Measurements from ENCODE around the gene KCTD3. TPM values are rescaled to one million over a fixed set of nuclear protein-coding genes. Genes with fewer than 3 reads are reported as not detected.

KCTD3 gene
- total and polyA plus RNA-seq, 10 of the 15 experiments (the other 5 are each of a cell fraction or from before 2014, with no cell fraction given): 3.6 to 19.8 (median 10.7) TPM

GRCh38 chr1:215623162-215623561 lies 56.1 kb downstream of the KCTD3 start (continued):
- TF ChIP-seq USF2 (IDR thresholded peaks at IDR 0.05; ENCODE audit: borderline replicate concordance, low read depth, low read length) (no peak), POLR2AphosphoS2 (IDR thresholded peaks at IDR 0.05; ENCODE audit: low read depth, low read length) (no peak), STAT3 (IDR thresholded peaks at IDR 0.05; ENCODE audit: low read depth, low read length) (no peak), NR2C1 (IDR thresholded peaks at IDR 0.05) (no peak)

- in situ Hi-C loops (cut with MboI): no loop called here
- ChIA-PET POLR2A (no interaction called here), CTCF (interaction anchor here (0.6 to 1.1 kb wide), 3 partner anchors 17 to 972 kb away, joined by 3 read pairs; no protein-coding TSS in a partner anchor), RAD21 (ENCODE audit: unreplicated experiment) (no interaction called here), SMC1A (ENCODE audit: uncharacterized antibody, unreplicated experiment) (interaction anchor here (1.2 kb wide), 1 partner anchor 238 kb away, joined by 3 read pairs; no protein-coding TSS in a partner anchor)
- Histone ChIP-seq H3K27ac (ENCODE audit: control insufficient read depth, insufficient read depth) (no peak overlapping the region), H3K4me2 (ENCODE audit: control insufficient read depth, insufficient read depth) (no peak overlapping the region), H3K36me3 (ENCODE audit: control insufficient read depth in 2 of 2, insufficient read depth in 2 of 2, low read length in 1 of 2) (no peaks in the 10 kb centered on the region), H3K9me3 (replicated peaks; ENCODE audit: control insufficient read depth, insufficient read depth, low read length) (no peaks in the 10 kb centered on the region), H3K9ac (ENCODE audit: control insufficient read depth, insufficient read depth, low read length) (no peak overlapping the region), H3K79me2 (ENCODE audit: control insufficient read depth, insufficient read depth, low read length) (no peaks in the 10 kb centered on the region), H3K4me1 (ENCODE audit: control insufficient read depth, insufficient read depth, low read length) (no peaks in the 10 kb centered on the region), H2AFZ (ENCODE audit: control insufficient read depth, low read depth, low read length) (no peak overlapping the region), H3K27me3 (replicated peaks in 1 of 2; ENCODE audit: control insufficient read depth in 2 of 2, insufficient read depth in 2 of 2, low read length in 1 of 2) (no peaks in the 10 kb centered on the region), H3K4me3 (no peak overlapping the region), H4K20me1 (ENCODE audit: control insufficient read depth, insufficient read depth) (no peaks in the 10 kb centered on the region)
- no TSS peak for BruUV-seq (replicated peaks)
- intact Hi-C loops (cut with micrococcal nuclease; ENCODE audit: unreplicated experiment): no loop called here
- FAIRE-seq (no peak), DNase-seq (ENCODE audit: low read depth, low spot score) (no peak), ATAC-seq (no peak)
- no peak for TF ChIP-seq SPI1 (IDR thresholded peaks at IDR 0.05; ENCODE audit: borderline replicate concordance, insufficient read depth, low read depth, low read length)
- no peak for TF ChIP-seq IRF4 (IDR thresholded peaks at IDR 0.05; ENCODE audit: low read depth, low read length)
- TF ChIP-seq PKNOX1 (IDR thresholded peaks at IDR 0.05): no peak
- TF ChIP-seq NFYA (IDR thresholded peaks at IDR 0.05; ENCODE audit: borderline replicate concordance, low read depth, low read length): no peak
- TF ChIP-seq, protein P1, sequence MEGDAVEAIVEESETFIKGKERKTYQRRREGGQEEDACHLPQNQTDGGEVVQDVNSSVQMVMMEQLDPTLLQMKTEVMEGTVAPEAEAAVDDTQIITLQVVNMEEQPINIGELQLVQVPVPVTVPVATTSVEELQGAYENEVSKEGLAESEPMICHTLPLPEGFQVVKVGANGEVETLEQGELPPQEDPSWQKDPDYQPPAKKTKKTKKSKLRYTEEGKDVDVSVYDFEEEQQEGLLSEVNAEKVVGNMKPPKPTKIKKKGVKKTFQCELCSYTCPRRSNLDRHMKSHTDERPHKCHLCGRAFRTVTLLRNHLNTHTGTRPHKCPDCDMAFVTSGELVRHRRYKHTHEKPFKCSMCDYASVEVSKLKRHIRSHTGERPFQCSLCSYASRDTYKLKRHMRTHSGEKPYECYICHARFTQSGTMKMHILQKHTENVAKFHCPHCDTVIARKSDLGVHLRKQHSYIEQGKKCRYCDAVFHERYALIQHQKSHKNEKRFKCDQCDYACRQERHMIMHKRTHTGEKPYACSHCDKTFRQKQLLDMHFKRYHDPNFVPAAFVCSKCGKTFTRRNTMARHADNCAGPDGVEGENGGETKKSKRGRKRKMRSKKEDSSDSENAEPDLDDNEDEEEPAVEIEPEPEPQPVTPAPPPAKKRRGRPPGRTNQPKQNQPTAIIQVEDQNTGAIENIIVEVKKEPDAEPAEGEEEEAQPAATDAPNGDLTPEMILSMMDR (IDR thresholded peaks at IDR 0.05 in 2 of 3, conservative IDR thresholded peaks at IDR 0.05 in 1 of 3; ENCODE audit: control insufficient read depth in 2 of 3, extremely low read depth in 1 of 3, insufficient read depth in 1 of 3, low read depth in 3 of 3, low read length in 3 of 3): no peak
- TF ChIP-seq MLLT1 (IDR thresholded peaks at IDR 0.05): no peak
- TF ChIP-seq ZBTB40 (IDR thresholded peaks at IDR 0.05; ENCODE audit: borderline replicate concordance): no peak
- TF ChIP-seq RFX5 (IDR thresholded peaks at IDR 0.05; ENCODE audit: low read depth, low read length): no peak
Observed at GRCh38 chr1:215625949-215626348, 58.8 kb downstream of the KCTD3 start.
